CD14-positive monocyte (primary cell): ENCODE results near the gene NOM1. TPM values are rescaled to one million over a fixed set of nuclear protein-coding genes. Genes with fewer than 3 reads are reported as not detected.

Experiments used
- DNase-seq, 3 donors: peaks; one replicate each; pipeline ENCODE4 v3.0.0-alpha.2; 2011 to 2022
- H2AFZ ChIP-seq: 2 replicates; pipeline ENCODE4 v1.6.0; 2012; ENCODE audit warnings: mild to moderate bottlenecking, low read depth, low read length, inconsistent platforms; ENCODE audit not compliant: insufficient read depth, poor library complexity, severe bottlenecking
- H3K27ac ChIP-seq, 2 donors: 1 replicate in 1 of 2; 2 replicates in 1 of 2; pipeline ENCODE4 v1.5.1; 2012 to 2013; ENCODE audit warnings: low read length in 2 of 2, control low read depth in 1 of 2, inconsistent platforms in 1 of 2, low read depth in 1 of 2, mild to moderate bottlenecking in 1 of 2
- H3K27me3 ChIP-seq, 2 donors: one replicate each; pipeline versions ENCODE4 v1.6.0 to v1.6.1; 2011 to 2013; ENCODE audit warnings: low read length in 2 of 2; ENCODE audit not compliant: control insufficient read depth in 2 of 2, insufficient read depth in 2 of 2
- H3K36me3 ChIP-seq, 2 donors: replicated peaks in 1 of 2; 1 replicate in 1 of 2; 2 replicates in 1 of 2; pipeline versions ENCODE4 v1.5.1 to v1.6.1; 2012 to 2013; ENCODE audit warnings: low read length in 2 of 2, control low read depth in 1 of 2, inconsistent platforms in 1 of 2, mild to moderate bottlenecking in 1 of 2; ENCODE audit not compliant: insufficient read depth in 2 of 2, control insufficient read depth in 1 of 2
- H3K4me1 ChIP-seq, 2 donors: 1 replicate in 1 of 2; 2 replicates in 1 of 2; pipeline versions ENCODE4 v1.5.1 to v1.6.1; 2012 to 2013; ENCODE audit warnings: low read length in 2 of 2, control low read depth in 1 of 2, inconsistent platforms in 1 of 2, mild to moderate bottlenecking in 1 of 2, moderate library complexity in 1 of 2; ENCODE audit not compliant: insufficient read depth in 2 of 2, control insufficient read depth in 1 of 2
- H3K4me2 ChIP-seq: replicated peaks from 2 replicates; pipeline ENCODE3; 2012; ENCODE audit warnings: low read length, moderate library complexity, mild to moderate bottlenecking; ENCODE audit not compliant: poor library complexity, severe bottlenecking; ENCODE audit errors: extremely low read depth
- H3K4me3 ChIP-seq, 3 experiments: fragments of 200-600 bp in 1 of 3; sonication (generic) in 1 of 3; replicated peaks in 1 of 3; 1 replicate in 2 of 3; 2 replicates in 1 of 3; pipeline ENCODE4 v1.5.1; 2011 to 2013; ENCODE audit warnings: low read length in 3 of 3, mild to moderate bottlenecking in 3 of 3, control low read depth in 2 of 3, low read depth in 2 of 3, inconsistent platforms in 1 of 3, moderate library complexity in 1 of 3
- H3K79me2 ChIP-seq: 2 replicates; pipeline ENCODE4 v1.6.0; 2012; ENCODE audit warnings: mild to moderate bottlenecking, control low read depth, inconsistent platforms, low read length, moderate library complexity; ENCODE audit not compliant: insufficient read depth
- H3K9ac ChIP-seq: 2 replicates; pipeline ENCODE4 v1.6.0; 2017; ENCODE audit warnings: low read length, mild to moderate bottlenecking; ENCODE audit not compliant: insufficient read depth, poor library complexity, severe bottlenecking
- H3K9me3 ChIP-seq, 2 donors: replicated peaks in 1 of 2; 1 replicate in 1 of 2; 2 replicates in 1 of 2; pipeline versions ENCODE4 v1.5.1 to v1.6.1; 2012 to 2013; ENCODE audit warnings: low read length in 2 of 2, control low read depth in 1 of 2; ENCODE audit not compliant: control insufficient read depth in 1 of 2, insufficient read depth in 1 of 2
- H4K20me1 ChIP-seq: 2 replicates; pipeline ENCODE4 v1.6.0; 2012; ENCODE audit warnings: mild to moderate bottlenecking, low read length, control low read depth, moderate library complexity; ENCODE audit not compliant: insufficient read depth
- H3K27ac Mint-ChIP-seq, 7 donors: one replicate each; pipeline ENCODE4 v1.8.0; 2020; ENCODE audit warnings: mild to moderate bottlenecking in 7 of 7, mixed read lengths in 7 of 7, moderate library complexity in 6 of 7, inconsistent platforms in 2 of 7
- H3K27me3 Mint-ChIP-seq, 3 donors: one replicate each; pipeline ENCODE4 v1.8.0; 2021 to 2022; ENCODE audit warnings: low read depth in 3 of 3, mild to moderate bottlenecking in 3 of 3, mixed read lengths in 3 of 3, moderate library complexity in 3 of 3, inconsistent platforms in 1 of 3
- H3K36me3 Mint-ChIP-seq, 2 donors: one replicate each; pipeline ENCODE4 v1.8.0; 2020; ENCODE audit warnings: mixed read lengths in 2 of 2, inconsistent platforms in 1 of 2, mild to moderate bottlenecking in 1 of 2
- H3K4me1 Mint-ChIP-seq: one replicate; pipeline ENCODE4 v1.8.0; 2020; ENCODE audit warnings: mild to moderate bottlenecking, mixed read lengths
- H3K4me3 Mint-ChIP-seq, 2 donors: one replicate each; pipeline ENCODE4 v1.8.0; 2020; ENCODE audit warnings: mild to moderate bottlenecking in 2 of 2, mixed read lengths in 2 of 2, moderate library complexity in 1 of 2
- H3K9me3 Mint-ChIP-seq, 7 donors: one replicate each; pipeline ENCODE4 v1.8.0; 2020 to 2022; ENCODE audit warnings: mixed read lengths in 7 of 7, mild to moderate bottlenecking in 6 of 7, moderate library complexity in 6 of 7, inconsistent platforms in 2 of 7
- WGBS: methylation state at CpG from one replicate; pipeline ENCODE4 v1.1.5; 2013; ENCODE audit warnings: missing lambda C conversion rate; ENCODE audit not compliant: insufficient coverage; 5-methylcytosine and 5-hydroxymethylcytosine counted together
- intact Hi-C, 2 donors: fragments of 100-400 bp; cut with micrococcal nuclease; formaldehyde crosslinking; loops; one replicate each; pipeline versions ENCODE4 v1.15.0 to v1.15.1; 2023
- polyA plus RNA-seq, 3 donors: library from polyadenylated mRNA; depleted of rRNA in 1 of 3; unstranded in 2 of 3; stranded (reverse) in 1 of 3; fragments of 300-500 nt in 2 of 3; fragments of >200 nt in 1 of 3; fragmentation: Illumina TruSeq in 2 of 3; gene quantifications; 1 replicate in 2 of 3; 2 replicates in 1 of 3; pipeline ENCODE4 v1.2.3, GENCODE V29; 2012 to 2021
- TF ChIP-seq, protein P1 (sequence below): fragments of 200-600 bp; IDR thresholded peaks from one replicate; pipeline ENCODE4 v1.8.0; 2022; ENCODE audit warnings: antibody characterized with exemption, mild to moderate bottlenecking

Gene NOM1
- polyA plus RNA-seq, 3 donors = 0.89 to 11.5 (median 1.9) TPM

- no peaks in the 10 kb centered on the region for H4K20me1 ChIP-seq
- no peaks in the 10 kb centered on the region for H3K9me3 Mint-ChIP-seq
- no peak overlapping the region for H3K27ac Mint-ChIP-seq
- H3K27me3 ChIP-seq = no peaks in the 10 kb centered on the region
- H3K27ac ChIP-seq = no peak overlapping the region
- H3K4me1 Mint-ChIP-seq = no peaks in the 10 kb centered on the region
- H3K4me1 ChIP-seq = no peaks in the 10 kb centered on the region
- no peak overlapping the region for H3K9ac ChIP-seq
- H3K36me3 Mint-ChIP-seq = peaks cover 88 to 94% of the 10 kb centered on the region in 2 donors
- no peak overlapping the region for H3K4me3 Mint-ChIP-seq
- TF ChIP-seq, protein P1, sequence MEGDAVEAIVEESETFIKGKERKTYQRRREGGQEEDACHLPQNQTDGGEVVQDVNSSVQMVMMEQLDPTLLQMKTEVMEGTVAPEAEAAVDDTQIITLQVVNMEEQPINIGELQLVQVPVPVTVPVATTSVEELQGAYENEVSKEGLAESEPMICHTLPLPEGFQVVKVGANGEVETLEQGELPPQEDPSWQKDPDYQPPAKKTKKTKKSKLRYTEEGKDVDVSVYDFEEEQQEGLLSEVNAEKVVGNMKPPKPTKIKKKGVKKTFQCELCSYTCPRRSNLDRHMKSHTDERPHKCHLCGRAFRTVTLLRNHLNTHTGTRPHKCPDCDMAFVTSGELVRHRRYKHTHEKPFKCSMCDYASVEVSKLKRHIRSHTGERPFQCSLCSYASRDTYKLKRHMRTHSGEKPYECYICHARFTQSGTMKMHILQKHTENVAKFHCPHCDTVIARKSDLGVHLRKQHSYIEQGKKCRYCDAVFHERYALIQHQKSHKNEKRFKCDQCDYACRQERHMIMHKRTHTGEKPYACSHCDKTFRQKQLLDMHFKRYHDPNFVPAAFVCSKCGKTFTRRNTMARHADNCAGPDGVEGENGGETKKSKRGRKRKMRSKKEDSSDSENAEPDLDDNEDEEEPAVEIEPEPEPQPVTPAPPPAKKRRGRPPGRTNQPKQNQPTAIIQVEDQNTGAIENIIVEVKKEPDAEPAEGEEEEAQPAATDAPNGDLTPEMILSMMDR = no peak
- no peaks in the 10 kb centered on the region for H3K27me3 Mint-ChIP-seq
- H2AFZ ChIP-seq = no peak overlapping the region
- no peaks in the 10 kb centered on the region for H3K79me2 ChIP-seq
- H3K4me2 ChIP-seq = no peak overlapping the region
- H3K9me3 ChIP-seq = no peaks in the 10 kb centered on the region
- peaks cover 86 to 95% of the 10 kb centered on the region in 2 donors for H3K36me3 ChIP-seq
- DNase-seq = no peak
- no peak overlapping the region for H3K4me3 ChIP-seq
- intact Hi-C loops = no loop called here
- WGBS = 98% methylated on average over 5 of the region's 8 CpGs
Measured at GRCh38 chr7:156966387-156966786, 16.9 kb downstream of the NOM1 start.

DNA sequence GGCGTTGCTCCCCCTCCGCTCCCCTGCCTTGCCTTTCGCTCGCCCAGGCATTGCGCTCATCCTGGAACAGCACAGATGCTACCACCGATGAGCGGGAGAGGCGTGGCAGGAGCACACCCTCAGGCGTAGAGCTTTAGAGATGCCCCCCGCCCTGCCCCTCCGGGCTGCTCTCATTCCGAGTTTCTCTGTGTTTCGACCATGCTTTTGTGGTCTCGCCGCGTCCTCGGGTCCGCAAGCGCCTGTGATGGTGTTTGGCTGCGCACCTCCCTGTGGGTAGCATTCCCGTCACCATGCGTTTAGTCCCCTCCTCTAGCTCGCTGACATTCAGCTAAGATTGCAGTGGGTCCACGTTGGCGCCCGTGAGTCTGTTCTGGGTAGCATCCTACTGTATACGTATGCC lies 18.7 kb downstream of the NOM1 start:
- TF ChIP-seq, protein P1 = no peak
- no peaks in the 10 kb centered on the region for H3K27me3 Mint-ChIP-seq
- no peak overlapping the region for H3K4me3 ChIP-seq
- H3K4me3 Mint-ChIP-seq = no peak overlapping the region
- 96% methylated on average over 23 of the region's 27 CpGs for WGBS
- no peaks in the 10 kb centered on the region for H3K9me3 Mint-ChIP-seq
- no peak overlapping the region for H3K27ac Mint-ChIP-seq
- H3K9me3 ChIP-seq = no peaks in the 10 kb centered on the region
- peaks cover 78 to 83% of the 10 kb centered on the region in 2 donors for H3K36me3 Mint-ChIP-seq
- no peak for DNase-seq
- intact Hi-C loops = no loop called here
- H3K27ac ChIP-seq = no peak overlapping the region
- H3K4me2 ChIP-seq = no peak overlapping the region
- H3K79me2 ChIP-seq = no peaks in the 10 kb centered on the region
- H3K4me1 Mint-ChIP-seq = no peaks in the 10 kb centered on the region
- no peak overlapping the region for H2AFZ ChIP-seq
- no peak overlapping the region for H3K9ac ChIP-seq
- H4K20me1 ChIP-seq = no peaks in the 10 kb centered on the region
- H3K36me3 ChIP-seq = peaks cover 77 to 86% of the 10 kb centered on the region in 2 donors
- H3K27me3 ChIP-seq = no peaks in the 10 kb centered on the region
- H3K4me1 ChIP-seq = no peaks in the 10 kb centered on the region
